HEK293T (cell line): ENCODE data around the gene EIF6.

ENCODE experiments used
- ARNT ChIP-seq: fragments of 450-650 bp; IDR thresholded peaks from 2 replicates; pipeline ENCODE4 v1.6.1; 2017; ENCODE audit warnings: mild to moderate bottlenecking
- BHLHE40 ChIP-seq: fragments of 450-650 bp; IDR thresholded peaks from 2 replicates; pipeline ENCODE4 v1.6.1; 2016; ENCODE audit warnings: mild to moderate bottlenecking, moderate library complexity, borderline replicate concordance
- ELF4 ChIP-seq: fragments of 450-650 bp; IDR thresholded peaks from 2 replicates; pipeline ENCODE4 v1.6.1; 2017; ENCODE audit warnings: antibody characterized with exemption
- FOXA1 ChIP-seq: fragments of 450-650 bp; IDR thresholded peaks from 2 replicates; pipeline ENCODE4 v1.6.1; 2016; ENCODE audit warnings: mild to moderate bottlenecking
- FOXK2 ChIP-seq: fragments of 450-650 bp; IDR thresholded peaks from 2 replicates; pipeline ENCODE4 v1.6.1; 2016; ENCODE audit warnings: mild to moderate bottlenecking
- FOXM1 ChIP-seq: fragments of 450-650 bp; IDR thresholded peaks from 2 replicates; pipeline ENCODE4 v1.6.1; 2017; ENCODE audit warnings: mild to moderate bottlenecking, borderline replicate concordance
- HDGF ChIP-seq: fragments of 450-650 bp; IDR thresholded peaks from 2 replicates; pipeline ENCODE4 v1.6.1; 2017; ENCODE audit warnings: antibody characterized with exemption, borderline replicate concordance
- L3MBTL2 ChIP-seq: fragments of 450-650 bp; conservative IDR thresholded peaks from 2 replicates; pipeline ENCODE4 v1.6.1; 2016; ENCODE audit warnings: mild to moderate bottlenecking
- NFRKB ChIP-seq: fragments of 450-650 bp; IDR thresholded peaks from 2 replicates; pipeline ENCODE4 v1.6.1; 2016; ENCODE audit warnings: mild to moderate bottlenecking, moderate library complexity
- SP1 ChIP-seq: fragments of 450-650 bp; IDR thresholded peaks from 2 replicates; pipeline ENCODE4 v1.6.1; 2017
- SUZ12 ChIP-seq: fragments of 450-650 bp; IDR thresholded peaks from 2 replicates; pipeline ENCODE4 v1.6.1; 2016; ENCODE audit warnings: mild to moderate bottlenecking
- ZNF384 ChIP-seq: fragments of 450-650 bp; IDR thresholded peaks from 2 replicates; pipeline ENCODE4 v1.6.1; 2016
- TF ChIP-seq, protein P1 (sequence below): fragments of 450-650 bp; IDR thresholded peaks from 2 replicates; pipeline ENCODE4 v1.6.1; 2016

GRCh38 chr20:35251613-35251940 is 33.0 kb downstream of the EIF6 start:
- TF ChIP-seq FOXA1 (no peak), BHLHE40 (no peak), FOXK2 (no peak), L3MBTL2 (no peak), SP1 (no peak), ELF4 (no peak), NFRKB (no peak), ARNT (no peak), HDGF (no peak), FOXM1 (no peak), ZNF384 (no peak), SUZ12 (no peak)
- TF ChIP-seq, protein P1, sequence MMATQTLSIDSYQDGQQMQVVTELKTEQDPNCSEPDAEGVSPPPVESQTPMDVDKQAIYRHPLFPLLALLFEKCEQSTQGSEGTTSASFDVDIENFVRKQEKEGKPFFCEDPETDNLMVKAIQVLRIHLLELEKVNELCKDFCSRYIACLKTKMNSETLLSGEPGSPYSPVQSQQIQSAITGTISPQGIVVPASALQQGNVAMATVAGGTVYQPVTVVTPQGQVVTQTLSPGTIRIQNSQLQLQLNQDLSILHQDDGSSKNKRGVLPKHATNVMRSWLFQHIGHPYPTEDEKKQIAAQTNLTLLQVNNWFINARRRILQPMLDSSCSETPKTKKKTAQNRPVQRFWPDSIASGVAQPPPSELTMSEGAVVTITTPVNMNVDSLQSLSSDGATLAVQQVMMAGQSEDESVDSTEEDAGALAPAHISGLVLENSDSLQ = no peak
